Gastroesophageal sphincter (tissue), 3 donors: ENCODE data around the gene ZNF547.

ENCODE experiments used
- CTCF ChIP-seq, 4 experiments: fragments of 200-600 bp in 2 of 4; fragments of 450-650 bp in 2 of 4; sonication (generic) in 1 of 4; IDR thresholded peaks; one replicate each; pipeline ENCODE4 v1.5.1; 2017 to 2019; ENCODE audit warnings: antibody characterized with exemption in 4 of 4, mild to moderate bottlenecking in 2 of 4, moderate library complexity in 2 of 4
- POLR2A ChIP-seq, 2 donors: fragments of 450-650 bp; IDR thresholded peaks; one replicate each; pipeline ENCODE4 v1.6.1; 2017; ENCODE audit warnings: antibody characterized with exemption in 2 of 2, mild to moderate bottlenecking in 2 of 2, moderate library complexity in 1 of 2
- POLR2AphosphoS5 ChIP-seq: sonication (generic); formaldehyde crosslinking; IDR thresholded peaks from one replicate; pipeline ENCODE4 v1.6.1; 2017; ENCODE audit warnings: antibody characterized with exemption

- TF ChIP-seq CTCF (IDR thresholded peaks at IDR 0.05), result no peak
- TF ChIP-seq POLR2A (IDR thresholded peaks at IDR 0.05), result no peak
- no peak for TF ChIP-seq POLR2AphosphoS5
Measured at GRCh38 chr19:57389194-57389729, 25.9 kb downstream of the ZNF547 start.
